Measurements from ENCODE around the gene ABCB10. TPM values are rescaled to one million over a fixed set of nuclear protein-coding genes. Genes with fewer than 3 reads are reported as not detected.

Gene ABCB10
- polyA plus RNA-seq, 2 of the 4 experiments (the other 2 are of a cell fraction) = 13.9 to 16.3 TPM

- no peak for DNase-seq (ENCODE audit: low read depth in 1 of 2, low spot score in 1 of 2)
Measured at GRCh38 chr1:229574679-229575442, 16.4 kb upstream of the ABCB10 start.

GRCh38 chr1:229572286-229572685, 13.8 kb upstream of the ABCB10 start:
- DNase-seq (ENCODE audit: low read depth in 1 of 2, low spot score in 1 of 2) (no peak), ATAC-seq (no peak), FAIRE-seq (no peak)
- TF ChIP-seq HES2 (IDR thresholded peaks at IDR 0.05) (no peak), CHD2 (IDR thresholded peaks at IDR 0.05; ENCODE audit: low read length, partially characterized antibody) (no peak), ATOH8 (CRISPR knock-in tag; IDR thresholded peaks at IDR 0.05; ENCODE audit: low read depth) (no peak), RNF2 (IDR thresholded peaks at IDR 0.05; ENCODE audit: borderline replicate concordance, low read depth) (no peak), RARB (CRISPR knock-in tag; IDR thresholded peaks at IDR 0.05) (no peak), JUN (IDR thresholded peaks at IDR 0.05) (no peak), HEYL (CRISPR knock-in tag; IDR thresholded peaks at IDR 0.05) (no peak), TP53 (CRISPR knock-in tag; IDR thresholded peaks at IDR 0.05) (no peak)
- ChIA-PET POLR2A (no interaction called here), CTCF (interaction anchor here (1.7 kb wide), 1 partner anchor 13 kb away, joined by 5 read pairs; no protein-coding TSS in a partner anchor)
- Histone ChIP-seq H3K27ac (no peak overlapping the region), H3K4me1 (no peaks in the 10 kb centered on the region), H3K9me3 (no peaks in the 10 kb centered on the region), H3K4me2 (no peak overlapping the region), H3K4me3 (no peak overlapping the region)
- 69% methylated on average over 2 of the region's 2 CpGs for WGBS (ENCODE audit: missing lambda C conversion rate)

More at GRCh38 chr1:229574679-229575442, 16.4 kb upstream of the ABCB10 start:
- H3K4me1 ChIP-seq = no peaks in the 10 kb centered on the region
- TF ChIP-seq KDM1A (IDR thresholded peaks at IDR 0.05; ENCODE audit: low read depth) (no peak), MAZ (IDR thresholded peaks at IDR 0.05; ENCODE audit: borderline replicate concordance, low read depth, low read length) (no peak), PHF8 (IDR thresholded peaks at IDR 0.05; ENCODE audit: borderline replicate concordance, low read depth) (no peak)
- WGBS (ENCODE audit: missing lambda C conversion rate) = 70% methylated on average over 6 of the region's 6 CpGs
- ChIA-PET POLR2A (no interaction called here), CTCF (no interaction called here)
- H3K4me3 ChIP-seq = no peak overlapping the region
- ATAC-seq (no peak), FAIRE-seq (no peak)
- no peak overlapping the region for H3K4me2 ChIP-seq
- no peak overlapping the region for H3K27ac ChIP-seq
- no peaks in the 10 kb centered on the region for H3K9me3 ChIP-seq

GRCh38 chr1:229570891-229571516, 12.5 kb upstream of the ABCB10 start:
- no peak for DNase-seq (ENCODE audit: low read depth in 1 of 2, low spot score in 1 of 2)
- no peak for FAIRE-seq
- Histone ChIP-seq H3K4me1 (no peaks in the 10 kb centered on the region), H3K27ac (no peak overlapping the region), H3K9me3 (no peaks in the 10 kb centered on the region), H3K4me2 (no peak overlapping the region), H3K4me3 (no peak overlapping the region)
- ChIA-PET POLR2A (no interaction called here), CTCF (interaction anchor here (1.1 kb wide), 1 partner anchor 25 kb away, joined by 3 read pairs; no protein-coding TSS in a partner anchor)
- TF ChIP-seq MAX (IDR thresholded peaks at IDR 0.05) (no peak), HOXB5 (CRISPR knock-in tag; IDR thresholded peaks at IDR 0.05) (no peak), RAD21 (conservative IDR thresholded peaks at IDR 0.05 in 1 of 2, IDR thresholded peaks at IDR 0.05 in 1 of 2) (no peak), NR3C1 (IDR thresholded peaks at IDR 0.05) (no peak)
- WGBS (ENCODE audit: missing lambda C conversion rate) = 25% methylated on average over 2 of the region's 2 CpGs
- ATAC-seq = no peak

- H3K27ac ChIP-seq = no peak overlapping the region
- 92% methylated on average over 20 of the region's 20 CpGs for WGBS (ENCODE audit: missing lambda C conversion rate)
- ATAC-seq = no peak
- H3K4me3 ChIP-seq = no peak overlapping the region
- H3K4me1 ChIP-seq = no peaks in the 10 kb centered on the region
- CTCF ChIA-PET = interaction anchor here (1.1 kb wide), 1 partner anchor 26 kb away, joined by 3 read pairs; no protein-coding TSS in a partner anchor
- no peaks in the 10 kb centered on the region for H3K9me3 ChIP-seq
- H3K4me2 ChIP-seq = no peak overlapping the region
- POLR2A ChIA-PET = no interaction called here
- no peak for FAIRE-seq
- DNase-seq (ENCODE audit: low read depth in 1 of 2, low spot score in 1 of 2) = no peak
- TF ChIP-seq SMC3 (IDR thresholded peaks at IDR 0.05) (no peak), JUNB (IDR thresholded peaks at IDR 0.05) (no peak), MYC (IDR thresholded peaks at IDR 0.05; ENCODE audit: borderline replicate concordance, low read length) (no peak), POLR2AphosphoS2 (conservative IDR thresholded peaks at IDR 0.05; ENCODE audit: low read length) (no peak), NPAS2 (CRISPR knock-in tag; IDR thresholded peaks at IDR 0.05; ENCODE audit: borderline replicate concordance) (no peak), HOXA7 (CRISPR knock-in tag; IDR thresholded peaks at IDR 0.05) (no peak), REST (IDR thresholded peaks at IDR 0.05) (no peak), ELK1 (IDR thresholded peaks at IDR 0.05; ENCODE audit: low read depth, low read length) (no peak), NR3C1 (IDR thresholded peaks at IDR 0.05) (no peak), ZSCAN20 (CRISPR knock-in tag; IDR thresholded peaks at IDR 0.05) (no peak)
Measured at GRCh38 chr1:229570305-229570704, 11.8 kb upstream of the ABCB10 start.

Data from A549 (cell line).